Activated CD4-positive, CD25-positive, alpha-beta regulatory T cell treated with anti-CD3 and anti-CD28 coated beads, Interleukin-2, amount 50 U/mL, for 72 hours (primary cell): ENCODE data around the gene ZBED1.

ENCODE experiments used
- DNase-seq: peaks from one replicate; pipeline ENCODE4 v3.0.0; 2021

ZBED1 gene

DNA sequence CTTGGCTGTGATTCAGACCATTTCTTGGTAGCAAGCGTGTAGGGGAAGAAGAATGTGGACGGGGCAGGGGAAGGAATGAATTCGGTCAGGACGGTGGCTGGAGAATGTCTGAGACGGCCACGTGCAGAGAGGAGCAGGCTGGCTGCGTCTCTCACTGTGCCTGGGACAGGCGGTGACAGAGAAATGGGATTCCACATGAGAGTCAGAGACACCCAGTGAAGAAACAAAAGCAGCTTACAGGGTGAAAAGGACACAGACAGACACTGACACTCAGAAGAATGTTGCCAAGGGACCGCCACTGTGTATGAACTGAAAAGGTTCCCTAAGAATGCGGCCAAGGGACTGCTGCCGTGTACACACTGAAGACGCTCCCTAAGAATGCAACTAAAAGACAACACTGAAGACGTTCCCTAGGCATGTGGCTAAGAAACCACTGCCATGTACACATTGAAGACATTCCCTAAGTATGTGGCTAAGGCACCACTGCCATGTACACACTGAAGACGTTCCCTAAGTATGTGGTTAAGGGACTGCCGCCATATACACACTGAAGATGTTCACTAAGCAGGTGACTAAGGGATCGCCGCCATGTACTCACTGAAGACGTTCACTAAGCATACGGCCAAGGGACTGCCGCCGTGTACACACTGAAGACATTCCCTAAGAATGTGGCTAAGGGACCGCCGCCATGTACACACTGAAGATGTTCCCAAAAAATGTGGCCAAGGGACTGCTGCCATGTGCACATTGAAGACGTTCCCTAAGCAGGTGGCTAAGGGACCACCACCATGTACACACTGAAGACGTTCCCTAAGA lies 49.1 kb downstream of the ZBED1 start:
- DNase-seq, result no peak

DNA sequence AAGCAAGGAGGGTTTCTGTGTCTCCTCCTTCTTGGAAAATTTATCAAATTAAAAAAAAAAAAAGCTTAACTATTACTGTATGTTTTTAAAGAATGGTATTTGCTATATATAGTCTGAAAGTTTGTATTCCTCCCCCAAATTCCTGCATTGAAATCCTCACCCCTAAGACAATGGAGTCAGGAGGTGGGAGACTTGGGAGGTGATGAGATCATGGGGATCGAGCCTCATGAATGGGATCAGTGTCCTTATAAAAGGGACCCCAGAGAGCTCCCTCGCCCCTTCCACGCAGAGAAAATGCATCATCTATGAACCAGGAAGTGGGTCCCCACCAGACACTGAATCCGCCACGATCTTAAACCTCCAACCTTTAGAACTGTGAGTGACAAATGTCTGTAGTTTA lies 50.1 kb downstream of the ZBED1 start:
- no peak for DNase-seq

- no peak for DNase-seq
Measured at GRCh38 chrX:2449135-2449886, 51.5 kb downstream of the ZBED1 start.

- no peak for DNase-seq
Measured at GRCh38 chrX:2447484-2447883, 53.3 kb downstream of the ZBED1 start.

GRCh38 chrX:2446815-2447214 lies 54.0 kb downstream of the ZBED1 start:
- DNase-seq, result no peak

DNA sequence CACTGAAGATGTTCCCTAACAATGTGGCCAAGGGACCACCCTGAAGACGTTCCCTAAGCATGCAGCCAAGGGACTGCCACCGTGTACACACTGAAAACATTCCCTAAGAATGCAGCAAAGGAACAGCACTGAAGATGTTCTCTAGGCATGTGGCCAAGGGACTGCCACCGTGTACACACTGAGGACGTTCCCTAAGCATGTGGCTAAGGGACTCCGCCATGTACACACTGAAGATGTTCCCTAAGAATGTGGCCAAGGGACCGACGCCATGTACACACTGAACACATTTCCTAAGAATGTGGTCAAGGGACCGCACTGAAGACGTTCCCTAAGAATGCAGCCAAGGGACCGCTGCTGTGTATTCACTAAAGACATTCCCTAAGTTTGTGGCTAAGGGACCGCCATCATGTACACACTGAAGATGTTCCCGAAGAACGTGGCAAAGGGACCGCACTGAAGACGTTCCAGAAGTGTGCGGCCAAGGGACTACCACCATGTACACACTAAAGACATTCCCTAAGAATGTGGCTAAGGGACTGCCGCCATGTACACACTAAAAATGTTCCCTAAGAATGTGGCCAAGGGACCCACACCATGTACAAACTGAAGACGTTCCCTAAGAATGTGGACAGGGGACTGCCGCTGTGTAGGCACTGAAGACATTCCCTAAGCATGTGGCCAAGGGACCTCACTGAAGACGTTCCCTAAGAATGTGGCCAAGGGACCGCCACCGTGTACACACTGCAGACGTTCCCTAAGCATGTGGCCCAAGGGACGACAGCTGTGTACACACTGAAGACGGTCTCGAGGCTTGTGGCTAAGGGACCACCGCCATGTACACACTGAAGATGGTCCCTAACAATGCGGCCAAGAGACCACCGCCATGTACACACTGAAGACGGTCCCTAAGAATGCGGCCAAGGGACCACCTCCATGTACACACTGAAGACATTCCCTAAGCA lies 54.8 kb downstream of the ZBED1 start:
- DNase-seq, result no peak

GRCh38 chrX:2442694-2443093 lies 58.1 kb downstream of the ZBED1 start:
- DNase-seq, result no peak

GRCh38 chrX:2441466-2441865 lies 59.3 kb downstream of the ZBED1 start:
- DNase-seq, result no peak

DNA sequence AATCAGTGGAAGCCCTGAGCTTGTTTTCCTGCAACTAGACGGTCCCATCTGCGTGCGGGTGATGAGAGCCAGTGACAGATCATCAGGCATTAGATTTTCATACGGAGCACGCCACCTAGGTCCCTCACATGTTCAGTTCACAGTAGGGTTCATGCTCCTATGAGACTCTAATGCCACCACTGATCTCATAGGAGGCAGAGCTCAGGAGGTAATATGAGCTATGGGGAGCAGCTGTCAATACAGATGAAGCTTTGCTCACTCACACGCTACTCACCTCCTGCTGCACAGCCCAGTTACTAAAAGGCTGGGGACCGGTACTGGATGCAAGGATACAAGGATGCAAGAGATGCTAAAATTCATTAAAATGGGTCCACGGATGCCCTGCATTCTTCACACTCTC lies 61.2 kb downstream of the ZBED1 start:
- DNase-seq, result no peak
